GM12874 (cell line): ENCODE measurements around the gene DUOX1.
A peak's percentile ranks its signal among the peaks of the same experiment; 100 is the strongest.

Source experiments
- CTCF ChIP-seq: IDR thresholded peaks from 2 replicates; pipeline ENCODE4 v1.5.1; 2011; ENCODE audit warnings: low read depth, mild to moderate bottlenecking, control low read depth, low read length, moderate library complexity; ENCODE audit not compliant: insufficient read depth

The DUOX1 gene

GRCh38 chr15:45200001-45200798 lies 70.4 kb downstream of the DUOX1 start:
- TF ChIP-seq CTCF = no peak

GRCh38 chr15:45200799-45201556 lies 71.2 kb downstream of the DUOX1 start:
- no peak for TF ChIP-seq CTCF

- no peak for TF ChIP-seq CTCF
These were observed 71.7 kb downstream of the DUOX1 start for GRCh38 chr15:45201557-45201859.

GRCh38 chr15:45201869-45202268 lies 72.1 kb downstream of the DUOX1 start:
- no peak for TF ChIP-seq CTCF

- no peak for TF ChIP-seq CTCF
These were observed 73.4 kb downstream of the DUOX1 start for GRCh38 chr15:45203182-45203581.

GRCh38 chr15:45205192-45205591 lies 75.4 kb downstream of the DUOX1 start:
- TF ChIP-seq CTCF = peak; percentile 89

GRCh38 chr15:45212493-45212892 lies 82.7 kb downstream of the DUOX1 start:
- TF ChIP-seq CTCF = no peak
